H1 (cell line): Measurements from ENCODE around the gene KIAA0586. TPM values are rescaled to one million over a fixed set of nuclear protein-coding genes. Genes with fewer than 3 reads are reported as not detected.

Source experiments
- BCL11A ChIP-seq, 2 experiments: IDR thresholded peaks; one replicate each; pipeline ENCODE4 v1.6.1; 2011; ENCODE audit warnings: low read depth in 2 of 2, low read length in 2 of 2, mild to moderate bottlenecking in 2 of 2
- BRCA1 ChIP-seq: IDR thresholded peaks from 2 replicates; pipeline ENCODE4 v1.6.1; 2012; ENCODE audit warnings: low read depth, low read length, improper control_type of control experiment
- CBX8 ChIP-seq: fragments of 300-800, 300-1000 bp; sonication (generic); IDR thresholded peaks from 2 replicates; pipeline ENCODE4 v1.7.1; 2016; ENCODE audit warnings: low read depth, low read length, borderline replicate concordance
- CHD1 ChIP-seq: IDR thresholded peaks from 2 replicates; pipeline ENCODE4 v1.6.1; 2012; ENCODE audit warnings: low read depth, low read length, improper control_type of control experiment
- EP300 ChIP-seq, 2 experiments: IDR thresholded peaks; 1 replicate in 1 of 2; 2 replicates in 1 of 2; pipeline ENCODE4 v1.6.1; 2011 to 2012; ENCODE audit warnings: low read depth in 2 of 2, low read length in 2 of 2, mild to moderate bottlenecking in 2 of 2, borderline replicate concordance in 1 of 2, inconsistent platforms in 1 of 2, moderate library complexity in 1 of 2
- EZH2 ChIP-seq: fragments of 200-600 bp; sonication (generic); IDR thresholded peaks from 2 replicates; pipeline ENCODE4 v1.7.1; 2012; ENCODE audit warnings: low read depth, mild to moderate bottlenecking, moderate library complexity, low read length, inconsistent platforms; ENCODE audit not compliant: severe bottlenecking
- HDAC2 ChIP-seq, 2 experiments: fragments of 300-600 bp in 1 of 2; sonication (generic) in 1 of 2; IDR thresholded peaks; 2 replicates each; pipeline ENCODE4 v1.6.1; 2011 to 2012; ENCODE audit warnings: low read depth in 2 of 2, low read length in 2 of 2, mild to moderate bottlenecking in 2 of 2, moderate library complexity in 2 of 2, borderline replicate concordance in 1 of 2, inconsistent platforms in 1 of 2
- JUN ChIP-seq: IDR thresholded peaks from 2 replicates; pipeline ENCODE4 v1.6.1; 2011; ENCODE audit warnings: low read depth, mild to moderate bottlenecking, improper control_type of control experiment, low read length
- JUND ChIP-seq: IDR thresholded peaks from 2 replicates; pipeline ENCODE4 v1.6.1; 2011; ENCODE audit warnings: mild to moderate bottlenecking, improper control_type of control experiment, low read length
- KDM5A ChIP-seq: fragments of 200-600 bp; IDR thresholded peaks from 2 replicates; pipeline ENCODE4 v1.7.1; 2012; ENCODE audit warnings: mild to moderate bottlenecking, low read length, inconsistent platforms, mixed read lengths
- MAX ChIP-seq: IDR thresholded peaks from 2 replicates; pipeline ENCODE4 v1.6.1; 2012; ENCODE audit warnings: inconsistent platforms
- NRF1 ChIP-seq: IDR thresholded peaks from 2 replicates; pipeline ENCODE4 v1.6.1; 2011; ENCODE audit warnings: mild to moderate bottlenecking, low read depth, low read length, improper control_type of control experiment
- SIRT6 ChIP-seq: IDR thresholded peaks from one replicate; pipeline ENCODE4 v1.7.1; 2012; ENCODE audit warnings: low read length, inconsistent platforms
- SP1 ChIP-seq: IDR thresholded peaks from 2 replicates; pipeline ENCODE4 v1.6.1; 2011; ENCODE audit warnings: low read depth, low read length
- SP2 ChIP-seq: IDR thresholded peaks from 2 replicates; pipeline ENCODE4 v1.6.1; 2012; ENCODE audit warnings: mild to moderate bottlenecking, low read length, inconsistent platforms
- SRF ChIP-seq: IDR thresholded peaks from 2 replicates; pipeline ENCODE4 v1.6.1; 2011; ENCODE audit warnings: mild to moderate bottlenecking, low read depth, low read length, moderate library complexity
- TEAD4 ChIP-seq: IDR thresholded peaks from 2 replicates; pipeline ENCODE4 v1.6.1; 2012; ENCODE audit warnings: low read depth, low read length, inconsistent platforms, mixed read lengths
- USF2 ChIP-seq: IDR thresholded peaks from 2 replicates; pipeline ENCODE4 v1.6.1; 2011; ENCODE audit warnings: low read length, improper control_type of control experiment
- polyA plus RNA-seq, 7 experiments: library from polyadenylated mRNA; depleted of rRNA in 3 of 7; stranded (reverse) in 5 of 7; unstranded in 2 of 7; fragments of >200 nt in 5 of 7; fragments of 200-250 nt in 2 of 7; gene quantifications; 1 replicate in 5 of 7; 2 replicates in 1 of 7; 4 replicates in 1 of 7; pipeline versions ENCODE4 v1.2.1 to v1.2.3, GENCODE V29; 2011 to 2013; ENCODE audit warnings: missing spikeins in 2 of 7, mixed read lengths in 2 of 7
- total RNA-seq: library from RNA; stranded (reverse); fragmentation: NEBNext Ultra II Directional; extraction: Animal tissue kit (Norgen Biotek cat#: 25700); gene quantifications from 2 replicates; pipeline ENCODE4 v1.2.1, GENCODE V29; 2021

The KIAA0586 gene
- total and polyA plus RNA-seq, 2 of the 8 experiments (the other 6 are each of a cell fraction or from before 2014, with no cell fraction given) = 7.2 to 24.8 TPM

- peak; percentile 50; the same call in 1 of the 2 replicates for TF ChIP-seq TEAD4
- TF ChIP-seq NRF1 = peak; percentile 19; the same call in 1 of the 2 replicates
- TF ChIP-seq SRF = 0 out of 2 replicates have a peak, but pooled peaks have one; percentile 11
- no peak for TF ChIP-seq USF2
- no peak for TF ChIP-seq KDM5A
- no peak for TF ChIP-seq BRCA1
- TF ChIP-seq SP2 = no peak
- no peak for TF ChIP-seq SP1
- TF ChIP-seq JUN = no peak
- TF ChIP-seq EZH2 = no peak
- TF ChIP-seq MAX = peak; percentile 80; the same call in 1 of the 2 replicates
- TF ChIP-seq CBX8 = no peak
- TF ChIP-seq BCL11A (IDR thresholded peaks at IDR 0.05; ENCODE audit: low read depth in 2 of 2, low read length in 2 of 2) = no peak
- TF ChIP-seq HDAC2 (IDR thresholded peaks at IDR 0.05; ENCODE audit: borderline replicate concordance in 1 of 2, low read depth in 2 of 2, low read length in 2 of 2) = no peak
- no peak for TF ChIP-seq SIRT6
- no peak for TF ChIP-seq CHD1
- peak in 1 of 2 experiments; percentile 64; a peak in 1 of 3 replicates for TF ChIP-seq EP300 (IDR thresholded peaks at IDR 0.05; ENCODE audit: borderline replicate concordance in 1 of 2, low read depth in 2 of 2, low read length in 2 of 2)
- 0 out of 2 replicates have a peak, but pooled peaks have one; percentile 5 for TF ChIP-seq JUND
Measured at GRCh38 chr14:58395812-58396788, 31.4 kb upstream of the KIAA0586 start, which contains the start of gene TOMM20L (continued).
